HG03064 (cell line): ENCODE measurements around the gene DDX60.
"Not testable (repeated sequence)": the region's sequence is repeated elsewhere in the genome, so short reads cannot be mapped to it uniquely, and the experiment has no call there.

Source experiments
- ATAC-seq: cut with Tn5 transposase; IDR thresholded peaks from one replicate; pipeline ENCODE4 v1.9.1; 2021; ENCODE audit warnings: low read depth; ENCODE audit not compliant: unreplicated experiment

The DDX60 gene

GRCh38 chr4:168218645-168219044 lies 99.9 kb downstream of the DDX60 start:
- ATAC-seq, result no peak

- ATAC-seq, result not testable (repeated sequence)
Observed at GRCh38 chr4:168213511-168213910, 105.0 kb downstream of the DDX60 start.

DNA sequence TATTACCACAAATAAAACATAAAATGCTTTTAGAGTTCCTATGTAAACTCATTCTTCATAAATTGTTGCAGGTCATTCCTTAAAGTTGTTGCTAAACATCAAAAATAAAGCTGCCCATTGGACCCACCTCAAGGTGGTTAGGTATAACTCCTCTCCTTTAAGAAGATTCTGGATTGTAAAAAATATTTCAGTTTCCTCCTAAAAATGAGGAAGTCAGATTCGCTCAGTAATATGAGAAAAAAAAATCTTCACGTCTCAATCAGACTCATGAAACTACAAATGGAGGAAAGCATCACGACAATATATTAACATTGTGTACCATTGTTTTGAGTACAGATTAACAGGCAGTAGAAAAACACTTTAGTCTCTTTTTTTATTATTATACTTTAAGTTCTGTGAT lies 105.9 kb downstream of the DDX60 start:
- no peak for ATAC-seq

DNA sequence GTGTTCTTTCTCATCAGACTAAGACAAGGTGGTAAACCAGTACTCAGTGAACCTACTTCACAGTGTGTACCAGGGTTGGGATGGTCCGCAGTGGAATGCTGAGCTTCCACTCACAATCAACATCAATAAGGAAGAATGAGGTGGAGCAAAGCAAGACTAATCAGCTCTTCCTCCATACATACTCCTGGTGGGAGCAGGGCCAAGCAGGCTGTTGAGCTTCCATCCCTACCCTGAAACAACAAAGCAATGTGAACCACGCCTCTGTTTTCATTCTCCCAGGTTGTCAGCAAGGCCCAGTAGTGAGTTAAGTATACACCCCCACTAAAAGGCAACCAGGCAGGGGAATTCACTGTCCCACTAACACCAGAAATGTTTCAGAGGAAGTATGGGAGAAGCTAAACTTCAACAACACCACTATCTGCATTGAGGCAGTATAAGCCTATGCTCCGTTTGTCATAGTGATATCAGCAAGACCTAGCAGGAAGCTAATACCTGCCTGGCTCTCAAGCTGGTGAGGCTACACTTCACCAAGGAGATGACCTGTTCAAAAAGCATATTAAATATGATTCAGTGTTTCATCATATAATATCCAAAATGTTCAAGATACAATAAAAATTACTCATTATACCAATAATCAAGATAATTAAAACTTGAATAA lies 109.5 kb downstream of the DDX60 start:
- no peak for ATAC-seq

DNA sequence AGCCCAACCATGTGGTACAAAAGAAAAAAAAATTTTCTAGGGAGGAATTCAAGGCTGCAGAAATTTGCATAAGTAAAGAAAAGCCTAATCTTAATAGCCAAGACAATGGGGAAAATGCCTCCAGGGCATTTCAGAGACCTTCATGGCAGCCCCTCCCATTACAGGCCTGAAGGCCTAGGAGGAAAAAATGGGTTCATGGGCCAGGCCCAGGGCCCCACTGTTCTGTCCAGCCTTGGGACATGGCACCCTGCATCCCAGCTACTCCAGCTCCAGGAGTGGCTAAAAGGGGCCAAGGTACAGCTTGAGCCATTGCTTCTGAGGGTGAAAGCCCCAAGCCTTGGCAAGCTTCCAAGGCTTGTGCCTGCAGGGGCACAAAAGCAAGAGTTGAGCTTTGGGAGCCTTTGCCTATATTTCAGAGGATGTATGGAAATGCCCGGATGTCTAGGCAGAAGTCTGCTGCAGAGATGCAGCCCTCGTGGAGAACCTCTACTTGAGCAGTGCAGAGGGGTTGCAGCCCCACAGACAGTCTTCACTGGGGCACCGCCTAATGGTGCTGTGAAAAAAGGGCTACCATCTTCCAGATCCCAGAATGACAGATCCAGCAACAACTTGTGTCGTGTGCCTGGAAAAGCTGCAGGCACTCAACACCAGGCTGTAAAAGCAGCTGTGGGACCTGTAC lies 115.2 kb downstream of the DDX60 start:
- no peak for ATAC-seq

GRCh38 chr4:168200685-168201084 lies 117.9 kb downstream of the DDX60 start:
- no peak for ATAC-seq

DNA sequence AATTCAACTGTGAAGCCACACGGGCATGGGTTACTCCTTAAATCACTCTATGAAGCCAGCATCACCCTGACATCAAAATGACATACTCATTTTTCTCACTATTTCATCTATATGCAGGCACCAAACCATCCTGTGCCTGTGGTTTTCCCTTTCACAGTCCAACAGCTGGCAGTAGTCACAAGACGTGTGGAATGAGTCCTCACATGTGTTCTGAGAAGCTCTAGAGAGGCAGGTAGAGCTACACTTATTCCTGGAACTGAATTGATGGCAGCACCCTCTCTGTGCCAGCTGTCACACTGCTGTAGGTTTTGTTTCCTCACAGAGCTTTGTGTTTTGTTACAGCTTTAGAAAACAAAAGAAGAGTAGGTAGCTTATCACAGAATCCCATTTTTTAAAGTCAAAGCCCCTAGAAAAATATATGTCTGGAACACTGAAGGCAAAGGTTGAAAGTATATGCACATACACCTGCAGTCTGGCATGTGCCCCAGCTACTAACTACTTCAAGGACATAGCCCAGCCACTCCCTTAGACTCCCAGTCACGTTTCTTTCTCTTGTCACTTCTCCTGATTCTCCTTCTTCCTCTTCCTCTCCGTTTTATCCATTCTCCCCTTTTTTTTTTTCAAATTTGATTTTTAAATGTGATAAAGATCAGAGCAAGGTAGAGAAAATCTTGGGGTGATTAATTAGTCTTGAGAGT lies 119.1 kb downstream of the DDX60 start:
- ATAC-seq, result no peak

DNA sequence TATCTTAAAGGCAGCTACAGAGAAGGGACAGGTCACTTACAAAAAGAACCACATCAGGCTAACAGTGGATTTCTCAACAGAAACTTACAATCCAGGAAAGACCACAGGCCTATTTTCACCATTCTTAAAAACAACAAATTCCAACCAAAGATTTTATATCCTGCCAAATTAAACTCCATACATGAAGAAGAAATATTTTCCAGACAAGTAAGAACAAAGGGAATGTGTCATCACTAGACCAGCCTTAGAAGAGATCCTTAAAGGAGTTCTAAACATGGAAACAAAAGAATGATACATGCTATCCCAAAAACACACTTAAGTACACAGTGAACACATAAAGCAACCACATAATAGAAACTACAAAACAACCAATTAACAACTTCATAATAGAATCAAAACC lies 120.6 kb downstream of the DDX60 start:
- no peak for ATAC-seq

- peak; percentile 60 for ATAC-seq
Observed at GRCh38 chr4:168188754-168189153, 129.8 kb downstream of the DDX60 start.

GRCh38 chr4:168183717-168184571 lies 134.6 kb downstream of the DDX60 start:
- ATAC-seq, result no peak

DNA sequence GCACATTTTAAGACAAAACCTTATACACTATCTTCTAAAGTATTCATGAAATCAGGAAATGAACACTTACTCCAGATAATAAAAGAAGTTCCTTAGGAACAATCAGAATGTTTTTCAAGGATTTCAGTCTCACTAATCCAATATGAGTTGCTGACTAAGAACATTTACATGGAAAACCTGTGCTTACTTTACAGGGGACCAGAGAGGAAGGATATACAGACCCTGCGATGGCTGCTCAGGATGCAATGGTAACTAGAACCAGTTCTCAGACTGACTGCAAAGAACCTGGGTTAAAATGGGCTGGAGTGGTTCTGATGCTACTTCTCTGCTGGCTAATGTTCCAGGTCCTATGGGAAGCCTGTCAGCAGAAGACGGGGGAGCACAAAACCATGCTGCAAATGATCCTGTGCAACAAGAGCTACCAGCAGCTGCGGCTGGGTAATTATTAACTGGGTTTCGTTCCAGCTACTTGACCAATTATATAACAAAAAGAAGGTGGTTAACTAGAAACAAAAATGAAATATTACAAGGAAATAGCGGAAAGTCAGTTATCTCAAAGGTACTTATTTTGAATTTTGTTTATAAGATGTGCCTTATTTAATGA lies 140.9 kb downstream of the DDX60 start:
- ATAC-seq, result no peak

DNA sequence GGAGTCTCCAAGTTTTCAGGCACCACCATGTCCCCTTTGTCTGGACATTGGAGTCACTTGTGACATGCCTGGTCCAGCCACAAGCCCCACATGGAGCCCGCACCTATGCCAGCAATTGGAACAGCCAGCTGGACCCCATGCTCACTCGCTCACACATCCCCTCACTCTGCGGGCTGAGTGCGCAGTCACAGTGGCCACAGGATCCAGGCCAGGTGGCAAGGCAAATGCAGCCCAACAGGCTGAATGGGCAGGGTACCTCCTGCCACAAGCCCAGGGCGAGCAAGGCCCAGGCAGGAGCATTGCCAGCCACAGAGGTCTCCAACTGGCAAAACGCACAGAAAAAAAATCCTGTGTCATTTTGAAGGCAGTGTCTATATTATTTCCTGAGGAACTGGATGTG lies 144.2 kb downstream of the DDX60 start:
- no peak for ATAC-seq

GRCh38 chr4:168167714-168168284 lies 150.8 kb downstream of the DDX60 start:
- ATAC-seq, result no peak
